Activated T-cell treated with anti-CD3 and anti-CD28 coated beads, Interleukin-2, amount 50 U/mL, for 24 hours (primary cell): ENCODE data around the gene C16orf96.

Experiments used
- DNase-seq: peaks from one replicate; pipeline ENCODE4 v3.0.0-alpha.2; 2020
- H3K27ac Mint-ChIP-seq: 2 replicates; pipeline ENCODE4 v1.8.0; 2020; ENCODE audit warnings: mild to moderate bottlenecking, mixed read lengths
- H3K27me3 Mint-ChIP-seq: 2 replicates; pipeline ENCODE4 v1.8.0; 2020; ENCODE audit warnings: mixed read lengths
- H3K36me3 Mint-ChIP-seq: 2 replicates; pipeline ENCODE4 v1.8.0; 2020; ENCODE audit warnings: low read depth, mixed read lengths
- H3K4me1 Mint-ChIP-seq: 2 replicates; pipeline ENCODE4 v1.8.0; 2020; ENCODE audit warnings: low read depth, mixed read lengths
- H3K4me3 Mint-ChIP-seq: 2 replicates; pipeline ENCODE4 v1.8.0; 2020; ENCODE audit warnings: mild to moderate bottlenecking, moderate library complexity, mixed read lengths
- H3K9me3 Mint-ChIP-seq: 2 replicates; pipeline ENCODE4 v1.8.0; 2020; ENCODE audit warnings: mixed read lengths

C16orf96 gene

GRCh38 chr16:4535627-4536108, 20.5 kb upstream of the C16orf96 start:
- peak; percentile 60 for DNase-seq
- peak overlapping the region; percentile 88 for H3K27ac Mint-ChIP-seq
- peaks cover 8% of the 10 kb centered on the region for H3K9me3 Mint-ChIP-seq
- peaks cover 58% of the 10 kb centered on the region for H3K4me1 Mint-ChIP-seq
- H3K36me3 Mint-ChIP-seq: peaks cover 53% of the 10 kb centered on the region
- no peaks in the 10 kb centered on the region for H3K27me3 Mint-ChIP-seq
- H3K4me3 Mint-ChIP-seq: peak overlapping the region; percentile 58

GRCh38 chr16:4536391-4537106, 19.6 kb upstream of the C16orf96 start:
- Mint-ChIP-seq H3K36me3 (peaks cover 49% of the 10 kb centered on the region), H3K4me1 (peaks cover 52% of the 10 kb centered on the region), H3K27me3 (no peaks in the 10 kb centered on the region), H3K9me3 (peaks cover 8% of the 10 kb centered on the region), H3K27ac (peak overlapping the region; percentile 88), H3K4me3 (peak overlapping the region; percentile 77)
- no peak for DNase-seq

GRCh38 chr16:4537376-4538343, 18.5 kb upstream of the C16orf96 start:
- Mint-ChIP-seq H3K27me3 (no peaks in the 10 kb centered on the region), H3K9me3 (peaks cover 8% of the 10 kb centered on the region), H3K4me1 (peaks cover 47% of the 10 kb centered on the region), H3K36me3 (peaks cover 40% of the 10 kb centered on the region), H3K27ac (peak overlapping the region; percentile 80), H3K4me3 (peak overlapping the region; percentile 77)
- no peak for DNase-seq

- peak within 1 kb of the TSS; percentile 77 for H3K4me3 Mint-ChIP-seq
- H3K27me3 Mint-ChIP-seq: no peaks in the 10 kb centered on the region
- peaks cover 32% of the 10 kb centered on the region for H3K36me3 Mint-ChIP-seq
- H3K9me3 Mint-ChIP-seq: peaks cover 8% of the 10 kb centered on the region
- peak within 1 kb of the TSS; percentile 82 for H3K27ac Mint-ChIP-seq
- H3K4me1 Mint-ChIP-seq: peaks cover 41% of the 10 kb centered on the region
- peak; percentile 99 for DNase-seq
Measured at GRCh38 chr16:4538350-4539235, 17.5 kb upstream of the C16orf96 start, which contains the start of gene CDIP1. Gene CDIP1 (minus strand): TSS chr16:4538773. CDS start chr16:4514130, 24,643 bp downstream.

GRCh38 chr16:4539716-4540284, 16.3 kb upstream of the C16orf96 start:
- H3K27ac Mint-ChIP-seq: peak overlapping the region; percentile 16
- H3K9me3 Mint-ChIP-seq: peaks cover 8% of the 10 kb centered on the region
- H3K36me3 Mint-ChIP-seq: peaks cover 30% of the 10 kb centered on the region
- H3K4me3 Mint-ChIP-seq: no peak overlapping the region
- DNase-seq: no peak
- H3K27me3 Mint-ChIP-seq: no peaks in the 10 kb centered on the region
- peaks cover 33% of the 10 kb centered on the region for H3K4me1 Mint-ChIP-seq

- H3K9me3 Mint-ChIP-seq: peaks cover 7% of the 10 kb centered on the region
- peaks cover 2% of the 10 kb centered on the region for H3K36me3 Mint-ChIP-seq
- peaks cover 7% of the 10 kb centered on the region for H3K4me1 Mint-ChIP-seq
- no peaks in the 10 kb centered on the region for H3K27me3 Mint-ChIP-seq
- no peak overlapping the region for H3K4me3 Mint-ChIP-seq
- H3K27ac Mint-ChIP-seq: no peak overlapping the region
- DNase-seq: no peak
Measured at GRCh38 chr16:4544473-4544872, 11.7 kb upstream of the C16orf96 start.

GRCh38 chr16:4548124-4548523, 8.0 kb upstream of the C16orf96 start:
- DNase-seq: no peak
- Mint-ChIP-seq H3K36me3 (no peaks in the 10 kb centered on the region), H3K9me3 (no peaks in the 10 kb centered on the region), H3K27me3 (no peaks in the 10 kb centered on the region), H3K4me3 (no peak overlapping the region), H3K4me1 (peaks cover 7% of the 10 kb centered on the region), H3K27ac (no peak overlapping the region)

- H3K9me3 Mint-ChIP-seq: no peaks in the 10 kb centered on the region
- DNase-seq: no peak
- no peaks in the 10 kb centered on the region for H3K27me3 Mint-ChIP-seq
- no peak overlapping the region for H3K27ac Mint-ChIP-seq
- H3K4me1 Mint-ChIP-seq: peaks cover 7% of the 10 kb centered on the region
- no peaks in the 10 kb centered on the region for H3K36me3 Mint-ChIP-seq
- H3K4me3 Mint-ChIP-seq: no peak overlapping the region
Measured at GRCh38 chr16:4550591-4550990, 5.5 kb upstream of the C16orf96 start.

- H3K27me3 Mint-ChIP-seq: no peaks in the 10 kb centered on the region
- H3K36me3 Mint-ChIP-seq: no peaks in the 10 kb centered on the region
- H3K4me1 Mint-ChIP-seq: peaks cover 7% of the 10 kb centered on the region
- no peak for DNase-seq
- H3K4me3 Mint-ChIP-seq: no peak overlapping the region
- H3K9me3 Mint-ChIP-seq: no peaks in the 10 kb centered on the region
- H3K27ac Mint-ChIP-seq: no peak overlapping the region
Measured at GRCh38 chr16:4552541-4552940, 3.6 kb upstream of the C16orf96 start.

GRCh38 chr16:4556580-4556979, 440 bp downstream of the C16orf96 start:
- H3K9me3 Mint-ChIP-seq: no peaks in the 10 kb centered on the region
- no peaks in the 10 kb centered on the region for H3K4me1 Mint-ChIP-seq
- no peak for DNase-seq
- no peak overlapping the region for H3K4me3 Mint-ChIP-seq
- no peak overlapping the region for H3K27ac Mint-ChIP-seq
- H3K27me3 Mint-ChIP-seq: no peaks in the 10 kb centered on the region
- H3K36me3 Mint-ChIP-seq: no peaks in the 10 kb centered on the region

GRCh38 chr16:4557973-4558372, 1.8 kb downstream of the C16orf96 start:
- Mint-ChIP-seq H3K4me3 (no peak overlapping the region), H3K9me3 (no peaks in the 10 kb centered on the region), H3K4me1 (no peaks in the 10 kb centered on the region), H3K27me3 (no peaks in the 10 kb centered on the region), H3K27ac (no peak overlapping the region), H3K36me3 (no peaks in the 10 kb centered on the region)
- no peak for DNase-seq

GRCh38 chr16:4561596-4561995, 5.5 kb downstream of the C16orf96 start:
- no peaks in the 10 kb centered on the region for H3K27me3 Mint-ChIP-seq
- DNase-seq: no peak
- no peaks in the 10 kb centered on the region for H3K9me3 Mint-ChIP-seq
- no peak overlapping the region for H3K4me3 Mint-ChIP-seq
- H3K4me1 Mint-ChIP-seq: peaks cover 7% of the 10 kb centered on the region
- H3K36me3 Mint-ChIP-seq: no peaks in the 10 kb centered on the region
- no peak overlapping the region for H3K27ac Mint-ChIP-seq

- no peak for DNase-seq
- Mint-ChIP-seq H3K27me3 (no peaks in the 10 kb centered on the region), H3K4me1 (peaks cover 8% of the 10 kb centered on the region), H3K36me3 (no peaks in the 10 kb centered on the region), H3K4me3 (no peak overlapping the region), H3K9me3 (no peaks in the 10 kb centered on the region), H3K27ac (no peak overlapping the region)
Measured at GRCh38 chr16:4564661-4565267, 8.6 kb downstream of the C16orf96 start.
